BJ (cell line): ENCODE results near the gene BASP1. TPM values are rescaled to one million over a fixed set of nuclear protein-coding genes. Genes with fewer than 3 reads are reported as not detected.

Experiments used
- CTCF ChIA-PET: fragments of 350-600 bp; formaldehyde crosslinking; extraction: SDS; loops from one replicate; lab custom pipeline; 2021; ENCODE audit warnings: antibody characterized with exemption, inconsistent platforms; lab: Yijun Ruan, JAX
- POLR2A ChIA-PET: fragments of 300-600 bp; sonication (Branson Sonifier 250); formaldehyde crosslinking; extraction: SDS; loops from one replicate; lab custom pipeline; 2021; ENCODE audit warnings: antibody characterized with exemption; lab: Charles Lee
- DNase-seq: peaks from one replicate; pipeline ENCODE4 v3.0.0-alpha.2; 2011; ENCODE audit warnings: low read depth
- H3K27me3 ChIP-seq: 2 replicates; pipeline ENCODE4 v1.6.0; 2011; ENCODE audit warnings: low read length; ENCODE audit not compliant: control insufficient read depth, insufficient read depth
- H3K36me3 ChIP-seq: 2 replicates; pipeline ENCODE4 v1.5.1; 2011; ENCODE audit warnings: low read length; ENCODE audit not compliant: control insufficient read depth, insufficient read depth
- H3K4me3 ChIP-seq: 2 replicates; pipeline ENCODE4 v1.5.1; 2011; ENCODE audit warnings: low read depth, mild to moderate bottlenecking, control low read depth, low read length
- polyA plus RNA-seq: library from polyadenylated mRNA; depleted of rRNA; stranded (reverse); fragments of >200 nt; gene quantifications from 2 replicates; pipeline ENCODE4 v1.2.3, GENCODE V29; 2011
- TF ChIP-seq, protein P1 (sequence below): IDR thresholded peaks from 2 replicates; pipeline ENCODE4 v1.5.1; 2011; ENCODE audit warnings: low read depth, mild to moderate bottlenecking, control low read depth, inconsistent platforms, low read length, moderate library complexity; ENCODE audit not compliant: insufficient read depth

Gene BASP1
- polyA plus RNA-seq, 1 experiment = 48.7 TPM

DNA sequence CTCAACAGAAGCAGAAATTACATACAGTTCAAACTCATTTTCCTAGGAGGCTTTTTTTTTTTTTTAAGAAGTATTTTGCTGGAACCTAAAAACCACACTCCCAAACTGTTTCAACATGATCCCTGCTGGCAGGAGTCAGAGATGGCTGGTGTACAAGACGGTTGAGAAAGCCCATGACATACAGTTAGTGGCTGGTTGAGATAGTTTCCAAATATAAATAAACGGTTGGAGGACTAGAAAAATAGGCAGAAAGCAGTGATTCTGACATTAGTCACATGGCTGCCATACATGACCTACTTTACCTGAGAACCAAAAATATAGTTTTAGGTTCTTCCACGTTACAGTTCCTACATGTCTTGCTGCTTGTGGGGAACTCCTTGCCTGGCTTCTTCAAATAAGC lies 31.7 kb upstream of the BASP1 start:
- POLR2A ChIA-PET = no interaction called here
- H3K4me3 ChIP-seq = no peak overlapping the region
- no peaks in the 10 kb centered on the region for H3K27me3 ChIP-seq
- TF ChIP-seq, protein P1, sequence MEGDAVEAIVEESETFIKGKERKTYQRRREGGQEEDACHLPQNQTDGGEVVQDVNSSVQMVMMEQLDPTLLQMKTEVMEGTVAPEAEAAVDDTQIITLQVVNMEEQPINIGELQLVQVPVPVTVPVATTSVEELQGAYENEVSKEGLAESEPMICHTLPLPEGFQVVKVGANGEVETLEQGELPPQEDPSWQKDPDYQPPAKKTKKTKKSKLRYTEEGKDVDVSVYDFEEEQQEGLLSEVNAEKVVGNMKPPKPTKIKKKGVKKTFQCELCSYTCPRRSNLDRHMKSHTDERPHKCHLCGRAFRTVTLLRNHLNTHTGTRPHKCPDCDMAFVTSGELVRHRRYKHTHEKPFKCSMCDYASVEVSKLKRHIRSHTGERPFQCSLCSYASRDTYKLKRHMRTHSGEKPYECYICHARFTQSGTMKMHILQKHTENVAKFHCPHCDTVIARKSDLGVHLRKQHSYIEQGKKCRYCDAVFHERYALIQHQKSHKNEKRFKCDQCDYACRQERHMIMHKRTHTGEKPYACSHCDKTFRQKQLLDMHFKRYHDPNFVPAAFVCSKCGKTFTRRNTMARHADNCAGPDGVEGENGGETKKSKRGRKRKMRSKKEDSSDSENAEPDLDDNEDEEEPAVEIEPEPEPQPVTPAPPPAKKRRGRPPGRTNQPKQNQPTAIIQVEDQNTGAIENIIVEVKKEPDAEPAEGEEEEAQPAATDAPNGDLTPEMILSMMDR = peak; percentile 15; the same call in 1 of the 2 replicates
- no peaks in the 10 kb centered on the region for H3K36me3 ChIP-seq
- DNase-seq = peak; percentile 90
- CTCF ChIA-PET = interaction anchor here (0.7 to 6.8 kb wide), 5 partner anchors 25 to 253 kb away, joined by 3 to 93 read pairs (median 4); no protein-coding TSS in a partner anchor

DNA sequence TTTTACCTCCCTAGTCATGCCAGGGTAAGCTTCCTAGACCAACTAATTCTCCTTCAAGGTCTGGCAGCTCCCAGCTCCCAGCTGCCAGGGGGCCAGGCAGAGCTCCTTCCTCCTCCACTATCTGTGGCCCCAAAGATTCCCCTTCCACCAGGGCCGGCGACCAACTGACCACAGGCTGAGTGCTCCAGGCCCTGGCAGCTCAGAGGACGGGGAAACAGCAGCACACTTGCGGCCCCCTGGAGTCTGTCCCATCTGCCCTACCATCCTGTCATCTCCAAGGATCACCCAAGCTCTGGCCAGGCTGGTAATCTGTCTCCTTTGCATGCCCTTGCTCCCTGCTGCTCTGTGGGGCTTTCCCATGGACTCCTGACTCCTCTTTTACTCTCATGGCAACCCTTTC lies 31.2 kb upstream of the BASP1 start:
- TF ChIP-seq, protein P1 = no peak
- ChIA-PET CTCF (interaction anchor here (1.4 to 6.8 kb wide), 3 partner anchors 29 to 254 kb away, joined by 4 to 93 read pairs (median 56); no protein-coding TSS in a partner anchor), POLR2A (no interaction called here)
- Histone ChIP-seq H3K4me3 (no peak overlapping the region), H3K36me3 (no peaks in the 10 kb centered on the region), H3K27me3 (no peaks in the 10 kb centered on the region)
- DNase-seq = no peak

DNA sequence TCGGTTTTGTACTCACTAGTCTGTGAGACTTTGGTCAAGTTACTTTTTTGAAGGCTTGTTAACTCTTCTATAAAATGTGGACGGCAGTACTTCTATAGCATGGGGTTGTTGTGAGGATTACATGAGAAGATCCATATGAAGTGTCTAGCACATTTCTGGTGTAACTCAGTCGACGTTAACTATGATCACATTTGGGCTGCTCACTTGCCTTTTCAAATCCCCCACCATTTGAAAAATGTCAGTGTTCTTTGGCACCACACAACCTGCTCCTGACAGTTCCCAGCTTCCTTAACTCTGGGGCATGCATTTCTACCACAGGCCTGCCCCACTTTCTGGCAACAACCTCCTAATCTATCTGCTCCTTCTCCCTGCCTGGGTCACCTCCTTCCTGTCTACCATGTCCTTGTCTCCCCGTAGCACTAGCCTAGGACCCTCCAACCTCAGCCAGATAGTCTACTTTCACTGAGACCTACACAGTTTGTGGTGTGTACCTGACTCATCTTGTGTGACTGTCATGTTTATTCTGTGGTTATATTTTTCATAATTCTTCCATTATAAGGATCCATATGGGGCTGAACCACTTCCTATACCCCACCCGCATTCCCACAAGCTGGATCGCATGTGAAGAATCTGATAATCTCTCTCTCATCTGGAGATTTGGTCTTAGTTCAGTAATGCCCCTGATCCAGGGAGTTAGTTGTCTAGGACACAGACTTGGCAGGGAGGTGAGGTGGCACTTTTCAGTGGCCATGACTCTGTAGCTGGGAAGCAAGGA lies 30.2 kb upstream of the BASP1 start:
- no peak for DNase-seq
- ChIA-PET POLR2A (no interaction called here), CTCF (interaction anchor here (1.2 to 6.8 kb wide), 6 partner anchors 30 to 496 kb away, joined by 3 to 93 read pairs (median 60); no protein-coding TSS in a partner anchor)
- Histone ChIP-seq H3K4me3 (no peak overlapping the region), H3K27me3 (no peaks in the 10 kb centered on the region), H3K36me3 (no peaks in the 10 kb centered on the region)
- TF ChIP-seq, protein P1 = no peak

DNA sequence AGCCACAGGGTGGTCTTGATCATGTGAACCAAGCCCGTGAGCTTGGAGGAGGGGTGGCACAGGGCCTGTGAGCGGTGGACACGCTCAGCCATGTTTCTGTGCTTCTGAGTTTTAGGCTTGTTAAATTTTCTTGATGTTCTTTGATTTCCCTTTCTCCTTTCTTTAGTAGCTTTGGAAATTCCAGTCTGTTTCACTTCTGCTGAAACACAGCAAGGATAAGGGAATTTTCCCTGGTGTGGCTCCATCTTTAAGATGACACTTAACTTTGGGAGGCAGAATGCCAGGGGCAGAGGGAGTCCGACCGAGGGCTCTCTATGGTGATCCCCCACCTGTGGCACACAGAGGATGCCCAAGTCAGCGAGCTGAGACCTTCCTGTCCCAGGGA lies 29.7 kb upstream of the BASP1 start:
- Histone ChIP-seq H3K27me3 (no peaks in the 10 kb centered on the region), H3K36me3 (no peaks in the 10 kb centered on the region), H3K4me3 (no peak overlapping the region)
- ChIA-PET POLR2A (no interaction called here), CTCF (interaction anchor here (1.2 to 6.8 kb wide), 6 partner anchors 31 to 497 kb away, joined by 3 to 93 read pairs (median 60); no protein-coding TSS in a partner anchor)
- TF ChIP-seq, protein P1 = no peak
- no peak for DNase-seq

DNA sequence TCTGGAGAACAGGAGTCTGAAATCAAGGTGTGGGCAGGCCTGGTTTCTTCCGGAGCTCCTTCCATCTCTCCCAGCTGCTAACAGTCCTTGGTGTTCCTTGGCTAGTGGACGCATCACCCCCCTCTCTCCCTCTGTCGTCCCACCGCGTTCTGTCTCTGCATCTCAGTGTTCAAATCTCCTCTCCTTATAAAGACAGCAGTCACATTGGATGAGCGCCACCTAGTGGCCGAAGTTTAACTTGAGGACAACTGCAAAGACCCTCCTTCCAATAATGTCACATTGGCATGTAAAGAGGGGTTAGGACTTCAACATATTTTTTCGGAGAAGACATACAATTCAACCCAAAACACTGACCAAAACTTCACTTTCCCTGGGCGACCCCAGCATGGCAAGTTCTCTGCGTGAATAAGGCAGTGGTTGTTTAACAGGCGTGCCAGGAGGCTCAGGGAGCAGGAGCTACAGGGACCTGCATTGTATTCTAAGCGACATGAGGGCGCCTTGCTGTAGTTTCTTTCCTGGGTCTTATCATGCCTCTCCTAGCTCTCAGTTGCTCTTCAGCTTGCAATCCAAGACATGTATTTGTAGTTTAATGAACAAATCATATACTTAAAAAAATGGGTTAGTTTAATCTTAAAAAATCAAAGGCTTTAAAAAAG lies 27.9 kb upstream of the BASP1 start:
- no peaks in the 10 kb centered on the region for H3K36me3 ChIP-seq
- ChIA-PET POLR2A (interaction anchor here (1.2 kb wide), 1 partner anchor 189 kb away, joined by 13 read pairs; no protein-coding TSS in a partner anchor), CTCF (interaction anchor here (0.6 to 6.8 kb wide), 79 partner anchors 10 to 702 kb away, joined by 3 to 93 read pairs (median 5); partner anchors contain the start of gene MYO10)
- no peak for DNase-seq
- H3K4me3 ChIP-seq = no peak overlapping the region
- H3K27me3 ChIP-seq = no peaks in the 10 kb centered on the region
- TF ChIP-seq, protein P1 = peak; percentile 78
